GM23338 (cell line): ENCODE measurements around the gene COL24A1. TPM values are rescaled to one million over a fixed set of nuclear protein-coding genes. Genes with fewer than 3 reads are reported as not detected.

Experiments
- ATAC-seq: fragments of 200-7000 bp; cut with Tn5 transposase; 3 replicates; pipeline ENCODE4 v1.9.1; 2020
- DNase-seq: peaks from one replicate; pipeline ENCODE4 v3.0.0-alpha.2; 2015; ENCODE audit warnings: low spot score
- H2AFZ ChIP-seq: fragments of 200-600 bp; sonication (generic); 2 replicates; pipeline ENCODE4 v1.8.0; 2016; ENCODE audit warnings: antibody characterized with exemption, mild to moderate bottlenecking, moderate library complexity
- H3F3A ChIP-seq: fragments of 200-600 bp; sonication (generic); replicated peaks from 2 replicates; pipeline ENCODE4 v1.8.0; 2017; ENCODE audit warnings: antibody characterized with exemption, mixed run types, low read depth
- H3K27ac ChIP-seq: fragments of 200-600 bp; sonication (generic); 2 replicates; pipeline ENCODE4 v1.6.1; 2016; ENCODE audit warnings: low read depth
- H3K27me3 ChIP-seq: fragments of 200-600 bp; sonication (generic); 2 replicates; pipeline ENCODE4 v1.8.0; 2016; ENCODE audit warnings: mild to moderate bottlenecking, mixed run types, moderate library complexity; ENCODE audit not compliant: insufficient read depth
- H3K36me3 ChIP-seq: fragments of 200-600 bp; sonication (generic); 2 replicates; pipeline ENCODE4 v1.8.0; 2016; ENCODE audit warnings: mild to moderate bottlenecking; ENCODE audit not compliant: insufficient read depth
- H3K4me1 ChIP-seq: fragments of 200-600 bp; sonication (generic); 2 replicates; pipeline ENCODE4 v1.8.0; 2016; ENCODE audit warnings: mild to moderate bottlenecking, moderate library complexity; ENCODE audit not compliant: insufficient read depth
- H3K4me2 ChIP-seq: fragments of 200-600 bp; sonication (generic); 2 replicates; pipeline ENCODE4 v1.7.1; 2017; ENCODE audit warnings: mixed run types
- H3K4me3 ChIP-seq: fragments of 200-600 bp; sonication (generic); 2 replicates; pipeline ENCODE4 v1.6.1; 2016; ENCODE audit warnings: mixed run types
- H3K79me2 ChIP-seq: fragments of 200-600 bp; sonication (generic); replicated peaks from 2 replicates; pipeline ENCODE4 v1.8.0; 2017; ENCODE audit warnings: mild to moderate bottlenecking; ENCODE audit not compliant: insufficient read depth
- H3K9me2 ChIP-seq: fragments of 200-600 bp; sonication (generic); 2 replicates; pipeline ENCODE4 v1.8.0; 2017; ENCODE audit not compliant: insufficient read depth
- H4K20me1 ChIP-seq: fragments of 200-600 bp; sonication (generic); replicated peaks from 2 replicates; pipeline ENCODE4 v1.8.0; 2017; ENCODE audit warnings: mild to moderate bottlenecking; ENCODE audit not compliant: insufficient read depth
- H3K27ac Mint-ChIP-seq: 2 replicates; pipeline ENCODE4 v1.8.0; 2020; ENCODE audit warnings: inconsistent platforms, mild to moderate bottlenecking, moderate library complexity, mixed read lengths
- H3K27me3 Mint-ChIP-seq: 3 replicates; pipeline ENCODE4 v1.8.0; 2022; ENCODE audit warnings: low read depth, mild to moderate bottlenecking, moderate library complexity, mixed read lengths, inconsistent platforms; ENCODE audit not compliant: insufficient read depth, poor library complexity
- H3K36me3 Mint-ChIP-seq: 3 replicates; pipeline ENCODE4 v1.8.0; 2021; ENCODE audit warnings: low read depth, mild to moderate bottlenecking, inconsistent platforms, moderate library complexity, mixed read lengths
- H3K4me1 Mint-ChIP-seq: 3 replicates; pipeline ENCODE4 v1.8.0; 2020; ENCODE audit warnings: mild to moderate bottlenecking, inconsistent platforms, mixed read lengths
- H3K4me3 Mint-ChIP-seq: 3 replicates; pipeline ENCODE4 v1.8.0; 2021; ENCODE audit warnings: moderate library complexity, mild to moderate bottlenecking, inconsistent platforms, mixed read lengths
- H3K9me3 Mint-ChIP-seq: 3 replicates; pipeline ENCODE4 v1.8.0; 2020; ENCODE audit warnings: moderate library complexity, mild to moderate bottlenecking, inconsistent platforms, mixed read lengths
- CREB1 ChIP-seq: fragments of 250-450 bp; sonication (Bioruptor Pico); IDR thresholded peaks from 2 replicates; pipeline ENCODE4 v1.5.0; 2020; ENCODE audit warnings: low read depth, mild to moderate bottlenecking, moderate library complexity
- CTCF ChIP-seq, 2 experiments: fragments of 200-600 bp in 1 of 2; sonication (generic) in 1 of 2; conservative IDR thresholded peaks; 2 replicates each; pipeline versions ENCODE4 v1.5.1 to v1.6.1; 2016 to 2017; ENCODE audit warnings: antibody characterized with exemption in 2 of 2, low read depth in 2 of 2, mild to moderate bottlenecking in 2 of 2, moderate library complexity in 1 of 2
- EZH2 ChIP-seq: fragments of 200-600 bp; sonication (generic); IDR thresholded peaks from one replicate; pipeline ENCODE4 v1.8.0; 2017; ENCODE audit warnings: antibody characterized with exemption, mild to moderate bottlenecking, low read depth; ENCODE audit not compliant: unreplicated experiment
- EZH2phosphoT487 ChIP-seq: fragments of 200-600 bp; sonication (generic); IDR thresholded peaks from one replicate; pipeline ENCODE4 v1.8.1; 2018; ENCODE audit warnings: antibody characterized with exemption; ENCODE audit not compliant: unreplicated experiment
- NANOG ChIP-seq: IDR thresholded peaks from 2 replicates; pipeline ENCODE4 v1.6.1; 2016; ENCODE audit warnings: antibody characterized with exemption, borderline replicate concordance
- POLR2AphosphoS5 ChIP-seq: IDR thresholded peaks from 2 replicates; pipeline ENCODE4 v1.6.1; 2016; ENCODE audit warnings: antibody characterized with exemption, low read depth
- REST ChIP-seq: IDR thresholded peaks from one replicate; pipeline ENCODE4 v1.6.1; 2018; ENCODE audit warnings: antibody characterized with exemption; ENCODE audit not compliant: unreplicated experiment
- STAT1 ChIP-seq: IDR thresholded peaks from one replicate; pipeline ENCODE4 v1.6.1; 2016; ENCODE audit warnings: antibody characterized with exemption; ENCODE audit not compliant: unreplicated experiment
- ZNF114 ChIP-seq: fragments of 250-450 bp; sonication (Bioruptor Pico); IDR thresholded peaks from 2 replicates; pipeline ENCODE4 v1.5.0; 2020; ENCODE audit warnings: mild to moderate bottlenecking, moderate library complexity
- ZNF462 ChIP-seq: fragments of 250-450 bp; sonication (Bioruptor Pico); IDR thresholded peaks from 2 replicates; pipeline ENCODE4 v1.5.0; 2020; ENCODE audit warnings: mild to moderate bottlenecking, moderate library complexity
- polyA plus RNA-seq: library from polyadenylated mRNA; unstranded; fragments of >200 nt; fragmentation: Nextera tagmentation; extraction: Ambion mirVana; gene quantifications from 2 replicates; pipeline ENCODE4 v1.2.1, GENCODE V29; 2016
- total RNA-seq: library from RNA; depleted of rRNA; stranded (reverse); fragments of >200 nt; shearing (Covaris generic); gene quantifications from 2 replicates; pipeline ENCODE4 v1.2.3, GENCODE V29; 2014
- TF ChIP-seq, protein P1 (sequence below): IDR thresholded peaks from 2 replicates; pipeline ENCODE4 v1.6.1; 2016; ENCODE audit warnings: antibody characterized with exemption

Gene COL24A1
- total and polyA plus RNA-seq, 2 experiments from 2014 or later: 1.2 to 2.1 TPM

GRCh38 chr1:85992791-85993190 lies 163.8 kb downstream of the COL24A1 start:
- Histone ChIP-seq H3K9me2 (no peaks in the 10 kb centered on the region), H3K27ac (no peak overlapping the region), H3K4me1 (no peaks in the 10 kb centered on the region), H4K20me1 (no peaks in the 10 kb centered on the region), H3K27me3 (no peaks in the 10 kb centered on the region), H2AFZ (no peak overlapping the region), H3K4me2 (no peak overlapping the region), H3K79me2 (no peaks in the 10 kb centered on the region), H3K36me3 (no peaks in the 10 kb centered on the region), H3K4me3 (no peak overlapping the region), H3F3A (no peaks in the 10 kb centered on the region)
- no peaks in the 10 kb centered on the region for H3K4me1 Mint-ChIP-seq
- no peak overlapping the region for H3K4me3 Mint-ChIP-seq
- no peaks in the 10 kb centered on the region for H3K9me3 Mint-ChIP-seq
- no peak overlapping the region for H3K27ac Mint-ChIP-seq
- TF ChIP-seq POLR2AphosphoS5: no peak
- TF ChIP-seq NANOG: no peak
- TF ChIP-seq ZNF114 (CRISPR knock-in tag): no peak
- no peak for TF ChIP-seq ZNF462 (CRISPR knock-in tag)
- TF ChIP-seq EZH2phosphoT487: no peak
- TF ChIP-seq STAT1: no peak
- TF ChIP-seq EZH2: no peak
- TF ChIP-seq, protein P1, sequence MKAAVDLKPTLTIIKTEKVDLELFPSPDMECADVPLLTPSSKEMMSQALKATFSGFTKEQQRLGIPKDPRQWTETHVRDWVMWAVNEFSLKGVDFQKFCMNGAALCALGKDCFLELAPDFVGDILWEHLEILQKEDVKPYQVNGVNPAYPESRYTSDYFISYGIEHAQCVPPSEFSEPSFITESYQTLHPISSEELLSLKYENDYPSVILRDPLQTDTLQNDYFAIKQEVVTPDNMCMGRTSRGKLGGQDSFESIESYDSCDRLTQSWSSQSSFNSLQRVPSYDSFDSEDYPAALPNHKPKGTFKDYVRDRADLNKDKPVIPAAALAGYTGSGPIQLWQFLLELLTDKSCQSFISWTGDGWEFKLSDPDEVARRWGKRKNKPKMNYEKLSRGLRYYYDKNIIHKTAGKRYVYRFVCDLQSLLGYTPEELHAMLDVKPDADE: no peak
- TF ChIP-seq REST: no peak
- TF ChIP-seq CREB1 (CRISPR knock-in tag): no peak
- TF ChIP-seq CTCF (conservative IDR thresholded peaks at IDR 0.05; ENCODE audit: low read depth in 2 of 2): no peak
- ATAC-seq (no peak), DNase-seq (no peak)
- H3K36me3 Mint-ChIP-seq: no peaks in the 10 kb centered on the region
- no peaks in the 10 kb centered on the region for H3K27me3 Mint-ChIP-seq
